ENCODE results near the gene PDAP1.
"Not testable (repeated sequence)": the region's sequence is repeated elsewhere in the genome, so short reads cannot be mapped to it uniquely, and the experiment has no call there.

PDAP1 gene

GRCh38 chr7:99424932-99425730, 16.7 kb upstream of the PDAP1 start:
- no peak for DNase-seq

- no peak for DNase-seq
Observed at GRCh38 chr7:99422625-99423024, 14.2 kb upstream of the PDAP1 start.

GRCh38 chr7:99422186-99422585, 13.8 kb upstream of the PDAP1 start:
- no peak for DNase-seq

- no peak for DNase-seq
Observed at GRCh38 chr7:99420986-99421385, 12.6 kb upstream of the PDAP1 start.

GRCh38 chr7:99420213-99420612, 11.8 kb upstream of the PDAP1 start:
- no peak for DNase-seq

GRCh38 chr7:99419323-99420021, 11.1 kb upstream of the PDAP1 start:
- DNase-seq, result no peak

- no peak for DNase-seq
Observed at GRCh38 chr7:99418260-99418659, 9.9 kb upstream of the PDAP1 start.

- DNase-seq, result not testable (repeated sequence)
Observed at GRCh38 chr7:99415513-99416127, 7.2 kb upstream of the PDAP1 start.

GRCh38 chr7:99410635-99411034, 2.2 kb upstream of the PDAP1 start:
- no peak for DNase-seq

GRCh38 chr7:99409806-99410205, 1.4 kb upstream of the PDAP1 start:
- no peak for DNase-seq

GRCh38 chr7:99409192-99409572, 785 bp upstream of the PDAP1 start:
- no peak for DNase-seq

GRCh38 chr7:99407872-99408378, 472 bp downstream of the PDAP1 start:
- DNase-seq, result no peak

- DNase-seq, result no peak
Observed at GRCh38 chr7:99406557-99406956, 1.8 kb downstream of the PDAP1 start.

GRCh38 chr7:99404977-99405320, 3.4 kb downstream of the PDAP1 start:
- no peak for DNase-seq

GRCh38 chr7:99404235-99404976, 4.0 kb downstream of the PDAP1 start:
- DNase-seq, result no peak

GRCh38 chr7:99403764-99404163, 4.6 kb downstream of the PDAP1 start:
- DNase-seq, result no peak

GRCh38 chr7:99402854-99403253, 5.5 kb downstream of the PDAP1 start:
- no peak for DNase-seq

- no peak for DNase-seq
Observed at GRCh38 chr7:99399597-99399996, 8.8 kb downstream of the PDAP1 start.

- DNase-seq, result no peak
Observed at GRCh38 chr7:99398891-99399445, 9.4 kb downstream of the PDAP1 start.

- DNase-seq, result no peak
Observed at GRCh38 chr7:99397297-99397983, 11.0 kb downstream of the PDAP1 start.

GRCh38 chr7:99396418-99397296, 11.7 kb downstream of the PDAP1 start:
- DNase-seq, result no peak

Measured in NCI-H524 treated with DMSO at 0.1 percent for 48 hours (cell line).